ENCODE measurements around the gene BYSL.

DNA sequence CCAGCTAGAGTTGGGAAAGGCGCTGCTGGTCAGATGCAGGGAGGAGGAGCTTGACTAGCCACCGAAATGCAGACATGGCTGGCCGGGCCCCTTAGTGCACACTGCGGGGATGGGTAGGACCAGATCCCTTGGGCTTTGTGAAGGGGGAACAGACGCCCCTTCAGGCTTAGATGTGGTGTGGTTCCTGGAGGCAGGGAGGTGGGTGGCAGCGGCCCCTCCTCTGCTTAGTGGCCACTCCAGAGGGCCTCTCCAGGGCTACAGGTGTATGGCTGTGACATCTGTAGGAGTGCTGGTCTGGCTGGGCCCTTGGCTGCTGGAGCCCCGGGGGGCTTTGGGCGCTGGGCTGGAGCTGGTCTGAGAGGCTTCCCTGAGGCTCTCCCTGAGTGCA, 14.4 kb downstream of the BYSL start:
- TF ChIP-seq, protein P1, sequence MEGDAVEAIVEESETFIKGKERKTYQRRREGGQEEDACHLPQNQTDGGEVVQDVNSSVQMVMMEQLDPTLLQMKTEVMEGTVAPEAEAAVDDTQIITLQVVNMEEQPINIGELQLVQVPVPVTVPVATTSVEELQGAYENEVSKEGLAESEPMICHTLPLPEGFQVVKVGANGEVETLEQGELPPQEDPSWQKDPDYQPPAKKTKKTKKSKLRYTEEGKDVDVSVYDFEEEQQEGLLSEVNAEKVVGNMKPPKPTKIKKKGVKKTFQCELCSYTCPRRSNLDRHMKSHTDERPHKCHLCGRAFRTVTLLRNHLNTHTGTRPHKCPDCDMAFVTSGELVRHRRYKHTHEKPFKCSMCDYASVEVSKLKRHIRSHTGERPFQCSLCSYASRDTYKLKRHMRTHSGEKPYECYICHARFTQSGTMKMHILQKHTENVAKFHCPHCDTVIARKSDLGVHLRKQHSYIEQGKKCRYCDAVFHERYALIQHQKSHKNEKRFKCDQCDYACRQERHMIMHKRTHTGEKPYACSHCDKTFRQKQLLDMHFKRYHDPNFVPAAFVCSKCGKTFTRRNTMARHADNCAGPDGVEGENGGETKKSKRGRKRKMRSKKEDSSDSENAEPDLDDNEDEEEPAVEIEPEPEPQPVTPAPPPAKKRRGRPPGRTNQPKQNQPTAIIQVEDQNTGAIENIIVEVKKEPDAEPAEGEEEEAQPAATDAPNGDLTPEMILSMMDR (IDR thresholded peaks at IDR 0.05) = no peak
- no peak for TF ChIP-seq POLR2A (IDR thresholded peaks at IDR 0.05)

Measured in adrenal gland (tissue), 5 donors.